Activated CD8-positive, alpha-beta memory T cell treated with anti-CD3 and anti-CD28 coated beads, Interleukin-2, amount 50 U/mL, for 24 hours (primary cell): ENCODE measurements around the gene HILPDA.

Experiments
- DNase-seq: peaks from one replicate; pipeline ENCODE4 v3.0.0-alpha.2; 2020; ENCODE audit errors: extremely low read depth

Gene HILPDA

GRCh38 chr7:128455543-128456254, at the start of gene HILPDA:
HILPDA (plus strand) TSS chr7:128455878; CDS start chr7:128457269, 1,391 bp downstream.
- peak; percentile 79 for DNase-seq

DNA sequence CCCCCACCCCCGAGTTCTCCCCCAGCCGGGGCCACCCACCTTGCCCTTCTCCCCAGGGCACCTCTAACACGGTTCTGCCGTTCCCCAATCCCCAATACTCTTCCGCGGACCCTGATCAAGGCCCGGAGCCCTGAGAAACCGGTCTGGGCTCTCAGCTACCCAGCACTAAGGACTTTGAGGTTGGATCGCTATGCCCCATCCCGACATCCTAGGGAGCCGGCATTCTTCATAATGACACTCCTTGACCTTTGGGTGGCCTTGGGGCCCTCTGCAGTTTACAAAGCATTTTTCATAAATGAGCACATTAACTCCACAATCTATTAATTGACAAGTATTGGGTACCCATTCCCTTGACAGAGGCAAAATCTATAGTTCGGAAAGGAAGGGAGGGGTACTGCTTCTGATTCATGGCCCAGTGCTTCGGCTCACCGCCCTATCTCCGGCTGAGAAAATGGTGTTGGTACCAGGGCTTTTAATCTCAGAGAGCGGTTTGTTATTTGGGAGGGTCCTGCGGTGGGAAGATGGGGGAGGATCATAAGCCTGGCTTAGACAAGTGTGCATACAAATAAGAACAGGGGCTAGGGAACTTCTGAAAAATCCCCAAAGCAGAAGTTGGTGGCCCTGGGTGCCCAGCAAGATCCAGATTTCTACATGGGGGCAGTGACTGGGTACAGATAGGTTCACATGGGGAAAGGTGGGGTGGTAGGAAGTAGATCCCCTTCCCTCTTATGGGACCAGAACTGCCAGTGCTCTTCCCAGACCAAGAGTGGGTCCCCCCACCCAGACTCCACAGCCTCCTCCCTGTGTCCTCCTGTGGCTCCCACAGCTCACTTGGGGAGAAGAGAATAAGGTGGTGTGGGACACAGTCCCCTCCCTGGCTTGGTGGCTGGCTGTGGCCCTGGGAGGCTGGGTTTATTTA, 49.1 kb upstream of the HILPDA start:
- no peak for DNase-seq

- DNase-seq, result no peak
Measured at GRCh38 chr7:128407233-128407589, 48.5 kb upstream of the HILPDA start.

- no peak for DNase-seq
Measured at GRCh38 chr7:128407751-128408708, 47.6 kb upstream of the HILPDA start.

DNA sequence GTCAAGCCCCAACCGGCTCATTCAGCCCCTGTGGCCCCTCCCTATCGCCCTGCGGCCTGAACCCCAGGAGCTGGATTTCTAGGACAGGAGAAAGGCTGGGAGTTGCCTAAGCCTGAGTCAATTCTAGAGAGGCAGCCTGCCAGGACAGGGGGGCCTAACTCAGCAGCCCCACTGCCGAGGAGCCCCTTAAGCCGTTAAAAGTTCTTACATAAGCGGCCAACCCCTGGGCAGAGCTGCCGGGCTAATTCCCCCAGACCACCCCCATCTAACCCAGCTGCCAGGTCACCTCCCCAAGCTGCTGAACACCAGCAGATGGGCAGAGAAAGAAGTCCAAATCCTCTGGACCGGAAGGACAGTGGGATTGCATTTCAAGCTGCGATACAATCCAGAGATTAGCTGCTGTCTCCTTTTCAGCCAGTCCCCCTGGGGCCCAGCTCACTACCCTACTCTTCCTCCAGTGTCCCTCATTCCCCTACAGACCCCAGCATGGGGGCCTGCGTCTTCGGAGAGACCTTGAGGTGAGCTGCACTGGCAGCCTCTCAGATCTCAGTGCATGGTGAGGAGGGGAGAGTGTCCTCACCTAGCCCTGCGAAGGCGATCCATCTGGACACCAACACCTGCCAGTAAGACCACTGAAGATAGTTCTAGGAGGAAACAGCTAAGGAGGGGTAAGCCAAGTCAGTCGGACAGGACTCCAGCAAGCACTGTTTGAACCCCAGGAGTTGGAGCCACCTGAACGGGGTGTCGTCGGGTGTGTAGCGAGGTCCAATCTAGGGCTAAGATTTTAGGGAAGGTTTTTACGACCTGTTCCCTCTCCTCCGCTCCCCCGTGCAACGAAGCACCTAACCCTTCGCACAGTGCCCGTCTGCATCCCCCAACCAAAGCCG, 46.7 kb upstream of the HILPDA start:
- DNase-seq, result no peak

DNA sequence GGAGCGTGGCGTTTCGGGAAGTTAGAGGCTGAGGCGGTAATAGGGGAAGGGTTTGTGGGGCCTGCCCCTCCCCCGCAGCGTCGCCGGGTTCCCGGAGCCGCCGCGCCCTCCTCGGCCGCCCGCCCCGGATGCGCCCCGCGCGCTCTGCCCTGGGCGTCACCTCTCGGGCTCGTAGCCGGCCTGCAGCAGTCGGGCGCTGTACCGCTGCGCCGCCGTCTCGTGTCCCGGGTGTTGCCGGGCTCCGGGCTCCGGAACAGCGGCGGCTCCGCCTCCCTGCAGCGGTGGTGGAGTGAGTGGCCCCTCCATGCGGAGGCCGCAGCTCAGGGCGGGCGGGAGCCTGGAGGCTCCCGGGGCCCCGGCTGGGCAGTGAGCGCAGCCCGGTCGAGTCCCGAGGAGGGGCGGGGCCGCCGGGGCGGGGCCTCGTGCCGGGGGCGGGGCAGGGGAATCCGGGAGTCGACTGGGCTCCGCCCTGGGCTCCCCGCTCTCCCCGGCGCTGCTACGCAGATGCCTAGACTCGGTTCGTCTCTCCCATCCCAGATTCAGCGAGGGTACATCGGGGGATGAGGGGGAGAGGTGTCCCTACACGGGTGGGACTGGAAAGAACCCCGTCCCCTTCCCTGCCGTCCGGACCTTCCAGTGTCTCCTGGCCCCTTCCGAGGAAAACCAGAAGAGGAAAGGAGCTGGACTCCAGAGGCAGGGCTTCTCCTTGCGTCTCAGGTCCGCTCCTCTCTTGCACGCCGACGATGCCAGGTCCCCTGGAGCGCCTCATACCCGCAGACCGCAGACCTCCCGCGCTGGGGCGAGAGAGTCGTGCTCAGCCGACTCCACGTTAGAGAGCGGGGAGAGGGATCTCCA, 45.9 kb upstream of the HILPDA start, which contains the start of gene IMPDH1:
Gene IMPDH1 (minus strand): TSS at position 387 of the 855 bp plus-strand sequence. CDS start 81 bp downstream, at position 306.
- DNase-seq, result peak; percentile 53

GRCh38 chr7:128410451-128410753, 45.3 kb upstream of the HILPDA start:
- no peak for DNase-seq

DNA sequence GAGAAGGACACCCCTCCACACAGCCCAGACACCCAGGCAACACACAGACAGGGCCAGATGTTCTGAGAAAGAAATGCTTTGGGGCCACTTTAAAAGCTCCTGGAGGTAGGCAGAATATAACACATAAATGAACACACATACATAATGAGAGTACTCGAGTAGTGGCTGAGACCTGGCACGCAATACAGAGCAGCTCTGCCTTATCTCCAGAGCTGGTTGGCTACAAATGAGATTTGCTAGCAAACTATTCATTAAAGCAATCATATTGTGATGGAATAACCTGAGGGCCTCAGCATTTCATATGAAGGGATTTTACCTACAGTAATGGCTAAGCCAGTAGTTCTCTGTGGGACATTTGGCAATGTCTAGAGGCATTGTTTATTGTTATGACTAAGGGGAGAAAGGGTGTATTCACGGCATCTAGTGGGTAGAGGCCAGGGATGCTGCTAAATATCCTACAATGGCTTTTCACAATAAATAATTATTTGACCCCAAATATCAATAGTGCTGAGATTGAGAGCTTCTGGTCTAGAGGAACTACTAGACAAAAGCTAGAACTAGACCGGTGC, 40.4 kb upstream of the HILPDA start:
- DNase-seq, result no peak

DNA sequence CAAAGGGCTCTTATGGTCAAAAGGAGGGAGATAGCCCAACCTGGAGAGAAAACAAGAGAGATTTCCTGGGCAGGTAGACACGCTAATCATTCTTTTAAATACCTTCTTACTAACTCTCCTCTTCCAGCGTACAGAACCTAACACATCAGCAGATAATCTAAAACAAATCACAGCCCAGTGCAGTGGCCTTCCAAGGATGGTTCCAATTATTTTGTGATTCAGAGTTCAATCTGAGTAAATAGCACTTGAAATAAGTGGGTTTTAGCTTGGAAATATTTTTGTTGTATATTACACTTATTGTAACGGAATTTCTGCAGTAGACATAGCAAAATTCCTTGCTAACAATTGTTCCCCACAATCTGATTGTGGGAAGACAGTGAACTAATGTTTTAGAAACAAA, 38.6 kb upstream of the HILPDA start:
- no peak for DNase-seq

DNA sequence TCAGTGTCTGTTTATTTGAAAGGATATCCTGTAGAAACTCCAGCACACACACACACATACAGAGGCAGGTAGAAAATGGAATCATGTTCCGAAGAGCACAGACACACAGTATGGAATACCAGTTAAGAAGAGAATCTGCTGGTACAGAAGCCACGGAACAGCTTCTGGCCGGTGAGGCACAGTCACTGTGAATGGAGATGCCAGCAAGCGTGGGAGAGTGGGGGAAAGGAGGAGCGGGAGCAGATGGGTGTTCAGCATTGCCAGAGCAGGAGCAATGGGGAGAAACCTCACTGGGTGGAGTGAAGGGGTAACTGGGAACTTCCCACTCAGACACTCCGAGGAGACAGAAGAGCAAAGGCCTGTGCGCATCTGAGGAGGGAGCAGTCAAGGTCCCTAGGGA, 36.4 kb upstream of the HILPDA start:
- no peak for DNase-seq

DNA sequence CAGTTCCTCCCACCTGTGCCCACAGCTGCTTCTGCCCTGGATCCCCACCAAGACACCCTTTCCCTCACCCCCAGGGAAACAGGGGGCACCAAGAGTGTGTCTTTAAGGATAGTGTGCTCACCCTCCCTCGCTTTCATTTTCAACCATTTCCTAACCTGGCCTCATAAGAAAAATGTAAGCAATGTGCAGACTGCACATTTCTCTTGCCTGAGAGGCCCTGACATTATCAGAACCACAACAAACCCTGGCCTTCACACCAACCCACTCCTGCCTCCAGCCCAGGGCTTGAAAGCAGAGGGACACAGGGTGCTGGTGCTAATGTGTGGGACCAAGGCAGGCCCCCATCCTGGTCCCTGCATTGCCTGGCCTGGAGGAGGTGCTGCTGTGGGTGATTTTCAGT, 34.9 kb upstream of the HILPDA start:
- DNase-seq, result no peak

DNA sequence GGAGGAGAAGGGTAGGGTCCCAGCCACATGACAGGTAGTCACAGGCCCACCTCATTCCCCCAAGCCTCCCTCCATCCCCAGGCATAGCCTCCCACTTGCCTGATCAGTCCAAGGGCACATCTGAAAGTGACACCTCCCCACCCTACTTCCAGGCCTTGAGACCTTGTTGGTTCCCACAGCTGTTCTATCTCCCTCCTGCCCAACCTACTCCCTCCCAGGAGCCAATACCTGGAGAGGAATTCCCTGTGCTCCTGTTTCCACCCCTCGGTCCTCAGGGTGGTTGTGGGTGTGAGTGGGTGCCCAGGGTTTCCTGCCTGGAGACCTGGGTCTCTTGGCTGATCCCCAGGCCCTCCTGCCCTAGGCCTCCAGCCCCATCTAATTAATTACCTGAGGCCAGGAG, 34.3 kb upstream of the HILPDA start:
- DNase-seq, result no peak

- DNase-seq, result no peak
Measured at GRCh38 chr7:128422037-128422436, 33.6 kb upstream of the HILPDA start.

DNA sequence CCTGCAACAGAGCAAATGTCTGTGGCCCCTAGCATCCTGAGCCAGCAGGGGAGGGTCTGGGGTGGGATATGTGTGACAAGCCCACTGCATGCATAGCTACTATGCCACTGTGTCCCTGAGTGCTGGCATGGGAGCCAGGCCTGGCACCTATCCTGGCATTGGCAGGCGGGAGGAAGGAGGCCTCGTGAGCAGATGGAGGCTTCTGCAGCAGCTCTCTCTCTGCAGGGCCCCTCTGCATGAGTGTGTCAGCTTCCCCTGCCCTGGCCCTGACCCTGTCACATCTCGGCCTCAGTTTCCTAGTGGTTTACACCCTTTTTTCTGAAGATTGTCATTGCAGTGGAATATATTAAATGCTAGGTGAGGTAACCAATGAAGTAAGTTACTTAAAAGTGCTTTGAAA, 32.8 kb upstream of the HILPDA start:
- no peak for DNase-seq

DNA sequence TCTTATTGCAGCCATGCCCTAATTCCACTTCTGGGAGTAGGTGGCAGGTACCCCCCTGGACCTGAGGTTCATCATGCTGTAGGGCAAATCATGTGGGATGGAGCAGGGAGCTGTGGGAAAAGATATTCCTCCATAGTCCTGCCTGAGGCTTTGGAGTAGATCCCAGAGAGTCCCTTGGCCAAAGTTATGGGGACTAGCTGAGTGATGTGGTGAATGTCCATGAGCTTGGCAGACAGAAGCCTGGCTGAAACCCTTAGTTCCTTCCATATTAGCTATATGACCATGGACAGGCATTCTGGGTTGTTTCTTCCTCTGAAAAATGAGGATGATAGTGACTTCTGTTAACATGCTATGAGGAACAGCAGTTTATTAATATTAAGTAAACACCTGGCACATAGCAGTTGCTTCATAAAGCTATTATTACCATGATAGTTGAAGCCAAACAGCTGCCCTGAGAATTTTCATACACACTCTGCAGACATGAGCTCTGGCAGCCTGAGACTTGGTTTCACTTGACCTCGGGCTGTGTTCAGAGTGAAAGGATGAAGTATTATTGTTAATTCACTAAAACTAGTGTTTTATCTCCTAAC, 30.9 kb upstream of the HILPDA start:
- DNase-seq, result no peak

- peak; percentile 73 for DNase-seq
Measured at GRCh38 chr7:128425850-128426249, 29.8 kb upstream of the HILPDA start.

GRCh38 chr7:128427289-128427891, 28.3 kb upstream of the HILPDA start:
- DNase-seq, result no peak

GRCh38 chr7:128430207-128430606, 25.5 kb upstream of the HILPDA start:
- no peak for DNase-seq

- DNase-seq, result no peak
Measured at GRCh38 chr7:128431221-128431620, 24.5 kb upstream of the HILPDA start.
